Superior temporal gyrus (tissue), 1 donor: Measurements from ENCODE around the gene KAT6B.

Experiments used
- DNase-seq: peaks from one replicate; pipeline ENCODE4 v3.0.0-alpha.2; 2016; ENCODE audit errors: extremely low spot score

KAT6B gene

GRCh38 chr10:74953214-74953613 lies 126.8 kb downstream of the KAT6B start:
- DNase-seq = no peak

GRCh38 chr10:74955796-74956195 lies 129.4 kb downstream of the KAT6B start:
- no peak for DNase-seq

DNA sequence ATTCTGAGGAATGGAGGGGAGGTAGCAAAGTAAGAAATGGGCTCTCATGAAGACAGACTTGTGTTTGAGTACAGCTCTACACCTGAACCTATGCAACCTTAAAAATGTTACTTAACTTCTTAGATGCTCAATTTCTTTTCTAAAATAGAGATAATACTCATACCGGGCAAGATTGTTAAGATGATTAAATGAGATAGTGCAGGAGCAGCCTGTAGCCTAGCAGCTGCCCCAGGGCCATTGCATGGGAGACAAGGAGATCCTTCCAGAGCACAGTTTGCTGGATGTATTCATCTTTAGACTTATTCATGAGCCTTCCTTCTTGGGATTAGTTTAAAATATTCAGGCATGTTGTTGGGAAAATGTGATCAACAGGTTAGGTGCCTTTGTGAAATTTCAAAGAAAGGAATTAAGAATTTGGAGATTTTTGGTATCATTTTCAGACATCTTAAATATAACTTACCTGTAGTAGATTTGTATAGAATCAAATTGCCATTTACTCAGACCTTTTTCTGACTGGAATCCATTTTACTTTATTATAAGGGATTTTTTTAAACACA lies 130.2 kb downstream of the KAT6B start:
- no peak for DNase-seq

- no peak for DNase-seq
Observed at GRCh38 chr10:74957285-74957961, 131.0 kb downstream of the KAT6B start.

- DNase-seq = no peak
Observed at GRCh38 chr10:74958316-74958715, 131.9 kb downstream of the KAT6B start.

DNA sequence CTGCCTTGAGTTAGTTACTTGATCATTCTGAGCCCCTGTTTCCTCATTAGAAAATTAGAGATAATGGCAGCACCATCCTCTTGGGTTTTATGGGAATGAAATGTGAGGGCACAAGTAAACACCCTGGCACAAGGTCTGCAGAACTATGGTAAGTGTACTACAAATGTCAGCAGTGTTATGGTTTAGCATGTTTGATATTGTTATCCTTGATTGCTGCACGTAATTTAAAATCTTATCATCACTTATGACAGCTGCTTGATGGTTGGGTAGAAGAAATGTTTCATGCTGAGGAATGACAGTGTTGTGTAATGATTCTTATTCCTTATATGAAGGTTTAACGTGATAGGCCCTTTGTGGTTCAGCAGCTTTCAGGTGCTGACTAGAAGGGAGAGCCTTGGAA lies 134.3 kb downstream of the KAT6B start:
- no peak for DNase-seq

GRCh38 chr10:74962517-74962916 lies 136.1 kb downstream of the KAT6B start:
- DNase-seq = no peak

DNA sequence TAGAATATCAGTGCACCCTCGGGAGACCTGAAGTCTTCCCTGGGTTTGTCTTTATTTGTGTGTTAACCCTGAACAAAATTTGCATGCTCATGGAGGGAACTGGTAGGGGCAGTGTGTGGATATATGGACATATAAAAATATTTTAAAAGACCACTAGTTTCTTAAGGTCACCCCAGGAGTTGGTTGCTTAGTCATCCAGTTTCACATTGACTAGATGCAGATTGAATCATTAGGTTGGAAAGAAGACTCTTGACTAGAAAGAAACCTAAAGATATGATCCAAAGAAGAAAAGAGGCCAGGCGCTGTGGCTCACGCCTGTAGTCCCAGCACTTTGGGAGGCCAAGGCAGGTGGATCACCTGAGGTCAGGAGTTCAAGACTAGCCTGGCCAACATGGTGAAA lies 137.1 kb downstream of the KAT6B start:
- DNase-seq = no peak

DNA sequence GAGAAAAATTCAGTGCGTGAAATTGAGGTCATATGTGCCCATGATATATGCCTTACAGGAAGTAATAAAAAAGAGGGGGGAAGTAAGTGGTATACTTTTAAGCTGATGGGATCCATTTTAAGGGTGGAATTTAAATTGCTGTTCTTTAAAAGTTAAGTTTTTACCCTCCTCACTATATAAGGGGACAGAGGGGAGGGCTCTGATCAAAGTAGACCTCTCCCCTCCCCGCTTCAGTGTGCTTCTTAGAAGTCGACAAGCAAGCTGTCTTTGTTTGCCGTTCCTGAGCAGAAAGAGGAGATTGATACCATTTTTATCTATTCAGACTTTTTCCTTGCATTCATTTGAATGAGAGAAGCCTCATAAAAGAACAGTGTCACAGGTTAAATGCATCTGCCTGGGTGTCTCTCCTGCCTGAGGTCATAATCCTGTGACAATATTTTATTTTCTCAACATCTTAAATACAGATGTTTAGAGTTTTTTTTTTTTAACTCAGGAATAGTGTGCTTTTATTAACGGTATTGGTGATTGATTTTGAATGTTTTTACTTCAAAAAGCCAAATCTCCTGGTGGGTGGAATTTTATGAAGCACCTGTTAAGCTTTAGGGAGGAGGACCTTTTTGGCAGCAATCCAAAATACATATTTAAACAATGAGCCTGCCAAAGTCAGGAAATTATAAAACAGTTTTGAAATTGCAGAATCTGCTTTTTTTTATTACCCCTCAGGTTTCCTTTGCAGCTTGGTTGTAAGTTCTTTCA lies 141.7 kb downstream of the KAT6B start:
- DNase-seq = no peak

- DNase-seq = no peak
Observed at GRCh38 chr10:74968667-74969061, 142.3 kb downstream of the KAT6B start.

DNA sequence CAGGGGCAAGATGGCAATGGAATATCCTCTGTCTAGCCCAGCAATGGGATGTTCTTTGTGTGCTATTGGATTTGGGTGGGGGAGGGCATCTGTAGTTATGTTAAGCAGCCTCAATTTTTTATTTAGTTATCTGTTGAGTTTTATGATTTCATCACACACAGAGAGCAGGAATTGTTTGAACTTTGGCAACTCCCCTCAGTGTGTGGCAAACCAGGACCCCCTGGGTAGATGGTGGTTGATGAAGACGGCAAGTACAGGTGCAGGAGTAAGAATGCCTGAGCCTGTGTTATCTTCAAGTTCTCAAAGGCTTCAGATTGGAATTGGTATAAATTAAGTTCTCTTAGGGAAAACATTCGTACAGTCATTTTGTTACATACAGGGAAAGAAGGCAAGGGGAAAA lies 142.7 kb downstream of the KAT6B start:
- no peak for DNase-seq

- DNase-seq = no peak
Observed at GRCh38 chr10:74969530-74969929, 143.1 kb downstream of the KAT6B start.

GRCh38 chr10:74973741-74974392 lies 147.5 kb downstream of the KAT6B start:
- no peak for DNase-seq

- DNase-seq = no peak
Observed at GRCh38 chr10:74975758-74976157, 149.4 kb downstream of the KAT6B start.

- no peak for DNase-seq
Observed at GRCh38 chr10:74976565-74976964, 150.2 kb downstream of the KAT6B start.

DNA sequence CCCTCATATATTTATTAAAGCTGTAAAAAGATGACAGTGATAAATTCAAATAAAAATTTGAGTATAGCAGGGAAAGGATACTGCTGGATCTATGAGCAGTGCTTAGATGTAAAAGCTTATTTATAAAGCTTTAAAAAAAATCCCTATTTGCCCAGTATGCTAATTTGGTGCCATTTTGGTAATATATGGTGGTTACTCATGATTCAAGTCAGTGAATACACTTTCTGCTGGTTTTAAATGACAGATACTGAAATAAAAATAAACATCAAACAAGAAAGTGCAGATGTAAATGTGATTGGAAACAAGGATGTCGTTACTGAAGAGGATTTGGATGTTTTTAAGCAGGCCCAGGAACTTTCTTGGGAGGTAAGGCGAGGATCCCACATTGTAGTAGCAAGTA lies 150.7 kb downstream of the KAT6B start:
- DNase-seq = no peak

DNA sequence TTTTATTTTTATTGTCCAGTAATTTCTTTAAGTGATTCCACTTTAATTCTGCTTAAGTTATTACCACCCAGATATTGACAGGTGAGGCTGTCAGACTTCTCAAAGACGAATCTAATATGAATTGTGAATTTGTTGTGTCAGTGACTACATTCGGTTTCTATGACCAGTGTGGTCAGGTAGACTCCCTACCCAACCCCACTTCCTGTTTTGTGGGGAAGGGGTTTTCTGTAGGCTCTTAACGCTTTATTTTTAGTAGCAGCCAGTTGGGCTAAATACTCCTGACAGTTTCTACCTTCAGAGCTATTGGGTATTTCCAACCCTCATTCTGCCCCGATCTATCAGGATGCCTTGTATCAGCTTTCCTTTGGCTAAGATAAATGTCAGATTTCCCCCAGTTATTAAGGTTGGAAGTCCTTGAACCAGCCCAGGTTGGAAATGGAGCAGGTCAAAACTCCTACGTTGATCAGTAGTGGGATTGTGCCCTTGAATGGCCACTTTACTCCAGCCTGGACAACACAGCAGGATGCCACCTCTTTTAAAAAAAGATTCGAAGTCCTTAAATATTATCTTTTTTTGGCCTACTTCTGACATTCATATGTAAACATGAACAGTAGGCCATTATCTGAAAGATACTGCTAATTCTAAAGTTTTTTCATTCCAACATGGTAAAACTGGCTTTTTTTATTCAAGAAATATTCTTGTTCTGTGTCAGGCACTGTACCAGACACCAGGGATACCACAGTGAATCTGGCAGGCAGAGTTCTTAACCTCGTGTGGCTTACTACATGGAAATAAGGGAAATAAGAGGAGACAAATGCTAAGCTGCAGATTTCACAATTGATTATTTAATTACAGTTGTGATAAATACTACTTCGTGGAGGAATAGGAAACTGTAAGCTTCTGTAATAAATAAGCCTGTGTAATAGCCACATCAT lies 151.8 kb downstream of the KAT6B start:
- no peak for DNase-seq

- no peak for DNase-seq
Observed at GRCh38 chr10:74981831-74982633, 155.6 kb downstream of the KAT6B start.

- no peak for DNase-seq
Observed at GRCh38 chr10:74982634-74982982, 156.2 kb downstream of the KAT6B start.

GRCh38 chr10:74983383-74983782 lies 157.0 kb downstream of the KAT6B start:
- DNase-seq = no peak
